GM23338 (cell line): ENCODE measurements around the gene SEL1L3. TPM values are rescaled to one million over a fixed set of nuclear protein-coding genes. Genes with fewer than 3 reads are reported as not detected.
"Not testable (repeated sequence)": the region's sequence is repeated elsewhere in the genome, so short reads cannot be mapped to it uniquely, and the experiment has no call there.

Experiments used
- ATAC-seq: fragments of 200-7000 bp; cut with Tn5 transposase; 3 replicates; pipeline ENCODE4 v1.9.1; 2020
- DNase-seq: peaks from one replicate; pipeline ENCODE4 v3.0.0-alpha.2; 2015; ENCODE audit warnings: low spot score
- H2AFZ ChIP-seq: fragments of 200-600 bp; sonication (generic); 2 replicates; pipeline ENCODE4 v1.8.0; 2016; ENCODE audit warnings: antibody characterized with exemption, mild to moderate bottlenecking, moderate library complexity
- H3F3A ChIP-seq: fragments of 200-600 bp; sonication (generic); replicated peaks from 2 replicates; pipeline ENCODE4 v1.8.0; 2017; ENCODE audit warnings: antibody characterized with exemption, mixed run types, low read depth
- H3K27ac ChIP-seq: fragments of 200-600 bp; sonication (generic); 2 replicates; pipeline ENCODE4 v1.6.1; 2016; ENCODE audit warnings: low read depth
- H3K27me3 ChIP-seq: fragments of 200-600 bp; sonication (generic); 2 replicates; pipeline ENCODE4 v1.8.0; 2016; ENCODE audit warnings: mild to moderate bottlenecking, mixed run types, moderate library complexity; ENCODE audit not compliant: insufficient read depth
- H3K36me3 ChIP-seq: fragments of 200-600 bp; sonication (generic); 2 replicates; pipeline ENCODE4 v1.8.0; 2016; ENCODE audit warnings: mild to moderate bottlenecking; ENCODE audit not compliant: insufficient read depth
- H3K4me1 ChIP-seq: fragments of 200-600 bp; sonication (generic); 2 replicates; pipeline ENCODE4 v1.8.0; 2016; ENCODE audit warnings: mild to moderate bottlenecking, moderate library complexity; ENCODE audit not compliant: insufficient read depth
- H3K4me2 ChIP-seq: fragments of 200-600 bp; sonication (generic); 2 replicates; pipeline ENCODE4 v1.7.1; 2017; ENCODE audit warnings: mixed run types
- H3K4me3 ChIP-seq: fragments of 200-600 bp; sonication (generic); 2 replicates; pipeline ENCODE4 v1.6.1; 2016; ENCODE audit warnings: mixed run types
- H3K79me2 ChIP-seq: fragments of 200-600 bp; sonication (generic); replicated peaks from 2 replicates; pipeline ENCODE4 v1.8.0; 2017; ENCODE audit warnings: mild to moderate bottlenecking; ENCODE audit not compliant: insufficient read depth
- H3K9me2 ChIP-seq: fragments of 200-600 bp; sonication (generic); 2 replicates; pipeline ENCODE4 v1.8.0; 2017; ENCODE audit not compliant: insufficient read depth
- H4K20me1 ChIP-seq: fragments of 200-600 bp; sonication (generic); replicated peaks from 2 replicates; pipeline ENCODE4 v1.8.0; 2017; ENCODE audit warnings: mild to moderate bottlenecking; ENCODE audit not compliant: insufficient read depth
- H3K27ac Mint-ChIP-seq: 2 replicates; pipeline ENCODE4 v1.8.0; 2020; ENCODE audit warnings: inconsistent platforms, mild to moderate bottlenecking, moderate library complexity, mixed read lengths
- H3K27me3 Mint-ChIP-seq: 3 replicates; pipeline ENCODE4 v1.8.0; 2022; ENCODE audit warnings: low read depth, mild to moderate bottlenecking, moderate library complexity, mixed read lengths, inconsistent platforms; ENCODE audit not compliant: insufficient read depth, poor library complexity
- H3K36me3 Mint-ChIP-seq: 3 replicates; pipeline ENCODE4 v1.8.0; 2021; ENCODE audit warnings: low read depth, mild to moderate bottlenecking, inconsistent platforms, moderate library complexity, mixed read lengths
- H3K4me1 Mint-ChIP-seq: 3 replicates; pipeline ENCODE4 v1.8.0; 2020; ENCODE audit warnings: mild to moderate bottlenecking, inconsistent platforms, mixed read lengths
- H3K4me3 Mint-ChIP-seq: 3 replicates; pipeline ENCODE4 v1.8.0; 2021; ENCODE audit warnings: moderate library complexity, mild to moderate bottlenecking, inconsistent platforms, mixed read lengths
- H3K9me3 Mint-ChIP-seq: 3 replicates; pipeline ENCODE4 v1.8.0; 2020; ENCODE audit warnings: moderate library complexity, mild to moderate bottlenecking, inconsistent platforms, mixed read lengths
- CREB1 ChIP-seq: fragments of 250-450 bp; sonication (Bioruptor Pico); IDR thresholded peaks from 2 replicates; pipeline ENCODE4 v1.5.0; 2020; ENCODE audit warnings: low read depth, mild to moderate bottlenecking, moderate library complexity
- ETS1 ChIP-seq: IDR thresholded peaks from 2 replicates; pipeline ENCODE4 v1.6.1; 2016; ENCODE audit warnings: antibody characterized with exemption
- EZH2 ChIP-seq: fragments of 200-600 bp; sonication (generic); IDR thresholded peaks from one replicate; pipeline ENCODE4 v1.8.0; 2017; ENCODE audit warnings: antibody characterized with exemption, mild to moderate bottlenecking, low read depth; ENCODE audit not compliant: unreplicated experiment
- EZH2phosphoT487 ChIP-seq: fragments of 200-600 bp; sonication (generic); IDR thresholded peaks from one replicate; pipeline ENCODE4 v1.8.1; 2018; ENCODE audit warnings: antibody characterized with exemption; ENCODE audit not compliant: unreplicated experiment
- JUNB ChIP-seq: IDR thresholded peaks from one replicate; pipeline ENCODE4 v1.6.1; 2016; ENCODE audit warnings: antibody characterized with exemption; ENCODE audit not compliant: unreplicated experiment
- NANOG ChIP-seq: IDR thresholded peaks from 2 replicates; pipeline ENCODE4 v1.6.1; 2016; ENCODE audit warnings: antibody characterized with exemption, borderline replicate concordance
- POLR2AphosphoS5 ChIP-seq: IDR thresholded peaks from 2 replicates; pipeline ENCODE4 v1.6.1; 2016; ENCODE audit warnings: antibody characterized with exemption, low read depth
- REST ChIP-seq: IDR thresholded peaks from one replicate; pipeline ENCODE4 v1.6.1; 2018; ENCODE audit warnings: antibody characterized with exemption; ENCODE audit not compliant: unreplicated experiment
- STAT1 ChIP-seq: IDR thresholded peaks from one replicate; pipeline ENCODE4 v1.6.1; 2016; ENCODE audit warnings: antibody characterized with exemption; ENCODE audit not compliant: unreplicated experiment
- ZNF114 ChIP-seq: fragments of 250-450 bp; sonication (Bioruptor Pico); IDR thresholded peaks from 2 replicates; pipeline ENCODE4 v1.5.0; 2020; ENCODE audit warnings: mild to moderate bottlenecking, moderate library complexity
- ZNF331 ChIP-seq: fragments of 250-450 bp; sonication (Bioruptor Pico); IDR thresholded peaks from 2 replicates; pipeline ENCODE4 v1.5.0; 2020; ENCODE audit warnings: low read depth, mild to moderate bottlenecking, moderate library complexity
- ZNF462 ChIP-seq: fragments of 250-450 bp; sonication (Bioruptor Pico); IDR thresholded peaks from 2 replicates; pipeline ENCODE4 v1.5.0; 2020; ENCODE audit warnings: mild to moderate bottlenecking, moderate library complexity
- polyA plus RNA-seq: library from polyadenylated mRNA; unstranded; fragments of >200 nt; fragmentation: Nextera tagmentation; extraction: Ambion mirVana; gene quantifications from 2 replicates; pipeline ENCODE4 v1.2.1, GENCODE V29; 2016
- total RNA-seq: library from RNA; depleted of rRNA; stranded (reverse); fragments of >200 nt; shearing (Covaris generic); gene quantifications from 2 replicates; pipeline ENCODE4 v1.2.3, GENCODE V29; 2014

Gene SEL1L3
- total and polyA plus RNA-seq, 2 experiments from 2014 or later = 17.1 to 61.7 TPM

- H3K79me2 ChIP-seq = no peaks in the 10 kb centered on the region
- H3K4me2 ChIP-seq = no peak overlapping the region
- ATAC-seq (no peak), DNase-seq (no peak)
- 0 out of 2 replicates have a peak, but pooled peaks cover 3% of the 10 kb centered on the region for H3F3A ChIP-seq
- no peak overlapping the region for H3K4me3 Mint-ChIP-seq
- H3K27ac ChIP-seq = no peak overlapping the region
- no peaks in the 10 kb centered on the region for H3K36me3 Mint-ChIP-seq
- no peak overlapping the region for H3K27ac Mint-ChIP-seq
- peaks cover 15% of the 10 kb centered on the region for H3K27me3 ChIP-seq
- peaks cover 9% of the 10 kb centered on the region for H3K27me3 Mint-ChIP-seq
- H3K4me1 Mint-ChIP-seq = peaks cover 16% of the 10 kb centered on the region
- H2AFZ ChIP-seq = no peak overlapping the region
- TF ChIP-seq POLR2AphosphoS5 = no peak
- no peak for TF ChIP-seq ZNF114 (CRISPR knock-in tag)
- TF ChIP-seq REST = no peak
- no peak for TF ChIP-seq STAT1
- no peak for TF ChIP-seq EZH2
- TF ChIP-seq JUNB = no peak
- TF ChIP-seq ETS1 = no peak
- no peak for TF ChIP-seq NANOG
- TF ChIP-seq EZH2phosphoT487 = no peak
- TF ChIP-seq ZNF462 (CRISPR knock-in tag) = no peak
- TF ChIP-seq CREB1 = no peak
- TF ChIP-seq ZNF331 (CRISPR knock-in tag) = no peak
- no peaks in the 10 kb centered on the region for H3K36me3 ChIP-seq
- no peaks in the 10 kb centered on the region; the same call in 1 of the 2 replicates for H3K9me2 ChIP-seq
- H4K20me1 ChIP-seq = no peaks in the 10 kb centered on the region
- no peaks in the 10 kb centered on the region for H3K9me3 Mint-ChIP-seq
- no peak overlapping the region for H3K4me3 ChIP-seq
- H3K4me1 ChIP-seq = peaks cover 20% of the 10 kb centered on the region
Measured at GRCh38 chr4:25867781-25868294, 5.0 kb upstream of the SEL1L3 start.

- not testable (repeated sequence) for H3K4me3 ChIP-seq, H3K36me3 Mint-ChIP-seq, H2AFZ ChIP-seq, H4K20me1 ChIP-seq, H3K36me3 ChIP-seq, H3K4me3 Mint-ChIP-seq, DNase-seq, H3K4me2 ChIP-seq, H3K27ac Mint-ChIP-seq, H3F3A ChIP-seq, H3K9me2 ChIP-seq, H3K9me3 Mint-ChIP-seq, H3K79me2 ChIP-seq, H3K27ac ChIP-seq, ATAC-seq
- Mint-ChIP-seq H3K4me1 (peaks cover 20% of the 10 kb centered on the region), H3K27me3 (peaks cover 14% of the 10 kb centered on the region)
- Histone ChIP-seq H3K27me3 (peaks cover 15% of the 10 kb centered on the region), H3K4me1 (peaks cover 24% of the 10 kb centered on the region)
Measured at GRCh38 chr4:25866401-25866800, 3.6 kb upstream of the SEL1L3 start.
